Activated T-helper 17 cell treated with anti-CD3 and anti-CD28 coated beads, Interleukin-2, amount 50 U/mL, for 72 hours (primary cell): ENCODE measurements around the gene ATP8B1. TPM values are rescaled to one million over a fixed set of nuclear protein-coding genes. Genes with fewer than 3 reads are reported as not detected.

Experiments used
- ATAC-seq: fragments of 150-1000 bp; cut with Tn5 transposase; replicated peaks from 2 replicates; pipeline ENCODE4 v1.10.0; 2021; ENCODE audit warnings: mild to moderate bottlenecking, moderate library complexity
- H3K27ac Mint-ChIP-seq: one replicate; pipeline ENCODE4 v1.8.0; 2022; ENCODE audit warnings: mixed read lengths
- H3K27me3 Mint-ChIP-seq: one replicate; pipeline ENCODE4 v1.8.0; 2022; ENCODE audit warnings: mixed read lengths
- H3K36me3 Mint-ChIP-seq: one replicate; pipeline ENCODE4 v1.8.0; 2022; ENCODE audit warnings: low read depth, mild to moderate bottlenecking, mixed read lengths
- H3K4me1 Mint-ChIP-seq: one replicate; pipeline ENCODE4 v1.8.0; 2022; ENCODE audit warnings: mixed read lengths
- H3K4me3 Mint-ChIP-seq: one replicate; pipeline ENCODE4 v1.8.0; 2022; ENCODE audit warnings: mild to moderate bottlenecking, mixed read lengths
- H3K9me3 Mint-ChIP-seq: one replicate; pipeline ENCODE4 v1.8.0; 2022; ENCODE audit warnings: mixed read lengths
- total RNA-seq, 2 donors: library from RNA; stranded (reverse); gene quantifications; one replicate each; pipeline ENCODE4 v1.2.3, GENCODE V29; 2022

Gene ATP8B1
- total RNA-seq, 2 donors from 2014 or later = not detected

DNA sequence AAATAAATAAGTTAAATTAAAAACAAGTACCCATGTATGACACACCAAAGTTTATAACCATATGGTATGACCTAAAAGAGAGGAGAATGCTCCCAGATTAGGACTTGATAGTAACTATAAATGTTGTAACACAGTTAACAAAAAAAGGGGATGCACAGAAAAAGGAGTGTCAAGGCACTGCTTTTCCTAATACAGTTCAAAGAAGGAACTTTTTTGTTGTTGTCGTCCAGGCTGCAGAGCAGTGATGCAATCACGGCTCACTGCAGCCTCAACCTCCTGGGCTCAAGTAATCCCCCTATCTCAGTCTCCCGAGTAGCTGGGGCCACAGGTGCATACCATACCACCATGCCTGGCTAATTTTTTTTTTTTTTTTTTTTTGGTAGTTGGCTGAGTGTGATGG lies 184.2 kb downstream of the ATP8B1 start:
- Mint-ChIP-seq H3K27me3 (no peaks in the 10 kb centered on the region), H3K27ac (no peak overlapping the region), H3K4me3 (no peak overlapping the region), H3K4me1 (peaks cover 3% of the 10 kb centered on the region), H3K36me3 (peaks cover 81% of the 10 kb centered on the region), H3K9me3 (no peaks in the 10 kb centered on the region)
- ATAC-seq = no peak

DNA sequence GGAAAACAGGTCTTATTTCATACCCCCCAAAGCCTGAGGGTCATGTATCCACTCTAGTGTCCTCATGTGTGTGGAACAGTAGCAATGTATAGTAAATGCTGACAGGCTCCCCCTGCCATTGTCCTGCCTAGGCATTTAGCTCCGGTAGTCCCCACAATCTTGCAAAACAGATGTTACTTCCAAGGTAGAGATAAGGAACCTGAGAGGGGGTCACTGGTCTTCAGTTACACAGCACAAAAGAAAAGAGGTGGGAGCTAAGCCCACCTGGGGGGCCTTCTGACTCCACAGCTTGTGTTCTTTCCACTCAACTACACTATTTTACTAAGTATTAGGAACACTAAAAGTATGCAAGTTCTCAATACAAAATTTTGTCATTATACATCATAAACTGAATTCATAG lies 199.2 kb downstream of the ATP8B1 start:
- H3K9me3 Mint-ChIP-seq = no peaks in the 10 kb centered on the region
- H3K27ac Mint-ChIP-seq = no peak overlapping the region
- no peaks in the 10 kb centered on the region for H3K4me1 Mint-ChIP-seq
- H3K27me3 Mint-ChIP-seq = no peaks in the 10 kb centered on the region
- no peak overlapping the region for H3K4me3 Mint-ChIP-seq
- peaks cover 97% of the 10 kb centered on the region for H3K36me3 Mint-ChIP-seq
- no peak for ATAC-seq

Other genes starting within 250 kb of the ATP8B1 start
- gene FECH, start 216.6 kb downstream of the ATP8B1 start, total RNA-seq = 10 to 100 TPM; 15.0 to 26.2 TPM
- 10 to 100 TPM; 43.0 to 99.0 TPM for gene NARS1, start 181.5 kb downstream of the ATP8B1 start, total RNA-seq
- 1 to 10 TPM; 6.5 to 8.0 TPM for gene NEDD4L, start 240.9 kb upstream of the ATP8B1 start, total RNA-seq